HCT116 (cell line): Measurements from ENCODE around the gene HOXA1. TPM values are rescaled to one million over a fixed set of nuclear protein-coding genes. Genes with fewer than 3 reads are reported as not detected.

Source experiments
- ATAC-seq: fragments of 200-7000 bp; cut with Tn5 transposase; 2 replicates; pipeline ENCODE4 v1.9.1; 2020; ENCODE audit warnings: mild to moderate bottlenecking, moderate library complexity
- BruUV-seq: library from RNA; stranded (reverse); fragments of 400-500 nt; replicated peaks from 2 replicates; lab custom pipeline; 2021; lab: Mats Ljungman, UMichigan
- CTCF ChIA-PET: fragments of 300-600 bp; sonication (Branson Sonifier 250); formaldehyde crosslinking; loops from one replicate; lab custom pipeline; 2021; ENCODE audit warnings: antibody characterized with exemption; lab: Charles Lee
- POLR2A ChIA-PET: fragments of 300-600, 350-600 bp; sonication (Branson Sonifier 250); formaldehyde crosslinking; loops from one replicate; lab custom pipeline; 2021; ENCODE audit warnings: antibody characterized with exemption; lab: Charles Lee
- RAD21 ChIA-PET, 2 experiments: fragments of 300-600 bp; sonication (Branson Sonifier 250); formaldehyde crosslinking; loops; one replicate each; lab custom pipeline; 2023; ENCODE audit warnings: low total read pairs in 2 of 2; ENCODE audit not compliant: uncharacterized antibody in 2 of 2, unreplicated experiment in 2 of 2, low non-redundant PET in 1 of 2; lab: Charles Lee
- DNase-seq: peaks from one replicate; pipeline ENCODE4 v3.0.0-alpha.2; 2010; ENCODE audit warnings: low read depth, low spot score
- H2AFZ ChIP-seq: fragments of 200-600 bp; shearing (Covaris generic), sonication (generic); 2 replicates; pipeline ENCODE4 v1.6.1; 2017; ENCODE audit warnings: low read depth, mixed run types, mixed read lengths, antibody characterized with exemption, low read length; ENCODE audit not compliant: poor library complexity, severe bottlenecking
- H3K27ac ChIP-seq: 2 replicates; pipeline ENCODE4 v1.5.1; 2012; ENCODE audit warnings: low read depth, low read length
- H3K27me3 ChIP-seq: fragments of 200-600 bp; sonication (generic); 2 replicates; pipeline ENCODE4 v1.6.1; 2016; ENCODE audit warnings: mixed run types, low read length, mixed read lengths; ENCODE audit not compliant: insufficient read depth
- H3K36me3 ChIP-seq, 2 experiments: fragments of 200-500 bp in 1 of 2; fragments of 200-600 bp in 1 of 2; sonication (Bioruptor generic) in 1 of 2; sonication (generic) in 1 of 2; 2 replicates each; pipeline versions ENCODE4 v1.5.1 to v1.6.1; 2014 to 2016; ENCODE audit warnings: low read length in 2 of 2, inconsistent platforms in 1 of 2, mixed read lengths in 1 of 2, mixed run types in 1 of 2; ENCODE audit not compliant: insufficient read depth in 2 of 2, control insufficient read depth in 1 of 2
- H3K4me1 ChIP-seq, 2 experiments: fragments of 200-600 bp in 1 of 2; sonication (generic) in 1 of 2; 2 replicates each; pipeline versions ENCODE4 v1.5.1 to v1.6.1; 2012 to 2017; ENCODE audit warnings: low read length in 2 of 2, inconsistent platforms in 1 of 2, mild to moderate bottlenecking in 1 of 2, mixed read lengths in 1 of 2, mixed run types in 1 of 2, moderate library complexity in 1 of 2; ENCODE audit not compliant: insufficient read depth in 2 of 2, control insufficient read depth in 1 of 2
- H3K4me2 ChIP-seq: fragments of 200-600 bp; sonication (generic); 2 replicates; pipeline ENCODE4 v1.6.1; 2017; ENCODE audit warnings: mixed run types, low read length, mixed read lengths
- H3K4me3 ChIP-seq, 2 experiments: fragments of 200-600 bp in 1 of 2; sonication (generic) in 1 of 2; replicated peaks in 1 of 2; 2 replicates each; pipeline ENCODE4 v1.5.1; 2011 to 2016; ENCODE audit warnings: low read length in 2 of 2, control low read depth in 1 of 2, low read depth in 1 of 2, mild to moderate bottlenecking in 1 of 2, mixed read lengths in 1 of 2, mixed run types in 1 of 2
- H3K79me2 ChIP-seq: fragments of 200-600 bp; sonication (generic); 2 replicates; pipeline ENCODE4 v1.6.1; 2017; ENCODE audit warnings: mild to moderate bottlenecking, mixed run types, low read length, moderate library complexity, mixed read lengths; ENCODE audit not compliant: insufficient read depth
- H3K9ac ChIP-seq: fragments of 200-600 bp; sonication (generic); 2 replicates; pipeline ENCODE4 v1.6.1; 2016; ENCODE audit warnings: low read length, mixed read lengths
- H3K9me2 ChIP-seq: fragments of 200-600 bp; sonication (generic), shearing (Covaris generic); 2 replicates; pipeline ENCODE4 v1.6.1; 2017; ENCODE audit warnings: mixed run types, mild to moderate bottlenecking, moderate library complexity; ENCODE audit not compliant: insufficient read depth
- H3K9me3 ChIP-seq, 2 experiments: fragments of 200-500 bp in 1 of 2; fragments of 200-600 bp in 1 of 2; sonication (Bioruptor generic) in 1 of 2; sonication (generic) in 1 of 2; 2 replicates each; pipeline ENCODE4 v1.6.1; 2014 to 2017; ENCODE audit warnings: low read length in 2 of 2, mixed read lengths in 2 of 2, inconsistent platforms in 1 of 2, low read depth in 1 of 2, mild to moderate bottlenecking in 1 of 2, mixed run types in 1 of 2, moderate library complexity in 1 of 2; ENCODE audit not compliant: control insufficient read depth in 1 of 2, insufficient read depth in 1 of 2
- H4K20me1 ChIP-seq: fragments of 200-600 bp; sonication (generic), shearing (Covaris generic); 2 replicates; pipeline ENCODE4 v1.6.1; 2017; ENCODE audit warnings: mixed run types, mild to moderate bottlenecking, moderate library complexity; ENCODE audit not compliant: insufficient read depth
- EGR1 ChIP-seq: IDR thresholded peaks from 2 replicates; pipeline ENCODE4 v1.6.1; 2012; ENCODE audit warnings: low read depth
- POLR2AphosphoS5 ChIP-seq: IDR thresholded peaks from 2 replicates; pipeline ENCODE4 v1.6.1; 2011; ENCODE audit warnings: mild to moderate bottlenecking, low read depth, low read length, moderate library complexity
- SIN3A ChIP-seq: IDR thresholded peaks from 2 replicates; pipeline ENCODE4 v1.6.1; 2012; ENCODE audit warnings: low read depth
- ZNF274 ChIP-seq: fragments of 200-500 bp; sonication (Bioruptor generic); IDR thresholded peaks from 2 replicates; pipeline ENCODE4 v1.6.1; 2014; ENCODE audit warnings: mild to moderate bottlenecking, low read depth, low read length, inconsistent platforms
- intact Hi-C: fragments of 100-400 bp; cut with micrococcal nuclease; formaldehyde crosslinking; loops from 2 replicates; pipeline ENCODE4 v1.10.0; 2022
- total RNA-seq: library from RNA; stranded (reverse); gene quantifications from one replicate; pipeline ENCODE4 v1.2.1, GENCODE V29; 2021; ENCODE audit not compliant: unreplicated experiment
- TF ChIP-seq, protein P1 (sequence below), 3 experiments: fragments of 200-600 bp in 1 of 3; sonication (generic) in 1 of 3; IDR thresholded peaks in 2 of 3; conservative IDR thresholded peaks in 1 of 3; 2 replicates each; pipeline ENCODE4 v1.5.1; 2012 to 2017; ENCODE audit warnings: low read depth in 2 of 3, low read length in 2 of 3, antibody characterized with exemption in 1 of 3, borderline replicate concordance in 1 of 3, control low read depth in 1 of 3, mild to moderate bottlenecking in 1 of 3, mixed read lengths in 1 of 3, mixed run types in 1 of 3, moderate library complexity in 1 of 3; ENCODE audit not compliant: insufficient read depth in 1 of 3
- TF ChIP-seq, protein P2 (sequence below): IDR thresholded peaks from 2 replicates; pipeline ENCODE4 v1.6.1; 2012

HOXA1 gene
- total RNA-seq, 1 experiment from 2014 or later = 2.8 TPM

DNA sequence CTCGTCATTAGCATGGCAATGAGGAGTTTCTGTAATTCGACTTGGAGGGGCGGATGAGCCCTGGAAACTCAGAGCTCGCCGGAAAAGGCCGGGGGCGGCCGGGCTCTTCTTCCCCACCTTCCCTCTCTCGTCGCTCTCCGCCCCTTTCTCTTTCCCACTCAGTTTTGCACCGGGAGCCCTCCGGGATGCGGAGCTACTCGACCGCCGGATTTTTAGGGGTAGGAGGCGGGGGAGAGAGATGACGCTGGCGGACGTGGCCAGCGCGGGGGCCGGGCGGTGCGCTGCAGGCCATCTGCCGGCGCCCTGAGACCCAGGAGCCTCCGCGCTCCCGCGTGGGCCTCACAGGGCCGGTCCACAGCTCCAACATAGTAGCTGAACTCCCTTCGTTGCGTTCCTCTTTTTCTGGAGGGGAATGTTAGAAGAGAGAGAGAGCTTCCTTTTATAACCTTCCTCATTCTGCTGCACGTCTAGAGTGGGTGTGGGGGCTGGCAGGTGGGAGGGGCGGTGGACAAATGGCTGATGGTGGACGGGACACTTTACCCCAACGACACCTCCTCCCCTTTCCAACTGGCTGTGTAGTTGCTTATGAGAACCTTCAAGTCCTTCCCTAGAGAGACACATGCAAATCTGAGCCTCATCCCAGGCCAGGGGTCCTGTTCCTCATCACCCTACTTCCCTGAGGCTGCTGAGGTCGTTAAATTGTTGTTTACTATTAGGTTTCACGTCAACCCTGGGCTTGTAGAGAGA is 1.1 kb upstream of the HOXA1 start:
- Histone ChIP-seq H3K79me2 (peaks cover 25% of the 10 kb centered on the region), H3K36me3 (no peaks in the 10 kb centered on the region), H3K9ac (peak overlapping the region; percentile 76), H3K27ac (peak overlapping the region; percentile 77), H3K4me3 (peak overlapping the region; percentile 74 to 86), H3K27me3 (no peaks in the 10 kb centered on the region), H4K20me1 (no peaks in the 10 kb centered on the region), H3K9me2 (no peaks in the 10 kb centered on the region), H2AFZ (no peak overlapping the region), H3K4me2 (peak overlapping the region; percentile 79), H3K4me1 (peaks cover 10 to 19% of the 10 kb centered on the region in 2 experiments; a peak in 3 of 4 replicates), H3K9me3 (no peaks in the 10 kb centered on the region)
- TF ChIP-seq EGR1 (peak; percentile 56; the same call in 1 of the 2 replicates), ZNF274 (no peak), SIN3A (peak; percentile 28; the same call in 1 of the 2 replicates), POLR2AphosphoS5 (peak; percentile 44)
- TF ChIP-seq, protein P1, sequence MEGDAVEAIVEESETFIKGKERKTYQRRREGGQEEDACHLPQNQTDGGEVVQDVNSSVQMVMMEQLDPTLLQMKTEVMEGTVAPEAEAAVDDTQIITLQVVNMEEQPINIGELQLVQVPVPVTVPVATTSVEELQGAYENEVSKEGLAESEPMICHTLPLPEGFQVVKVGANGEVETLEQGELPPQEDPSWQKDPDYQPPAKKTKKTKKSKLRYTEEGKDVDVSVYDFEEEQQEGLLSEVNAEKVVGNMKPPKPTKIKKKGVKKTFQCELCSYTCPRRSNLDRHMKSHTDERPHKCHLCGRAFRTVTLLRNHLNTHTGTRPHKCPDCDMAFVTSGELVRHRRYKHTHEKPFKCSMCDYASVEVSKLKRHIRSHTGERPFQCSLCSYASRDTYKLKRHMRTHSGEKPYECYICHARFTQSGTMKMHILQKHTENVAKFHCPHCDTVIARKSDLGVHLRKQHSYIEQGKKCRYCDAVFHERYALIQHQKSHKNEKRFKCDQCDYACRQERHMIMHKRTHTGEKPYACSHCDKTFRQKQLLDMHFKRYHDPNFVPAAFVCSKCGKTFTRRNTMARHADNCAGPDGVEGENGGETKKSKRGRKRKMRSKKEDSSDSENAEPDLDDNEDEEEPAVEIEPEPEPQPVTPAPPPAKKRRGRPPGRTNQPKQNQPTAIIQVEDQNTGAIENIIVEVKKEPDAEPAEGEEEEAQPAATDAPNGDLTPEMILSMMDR (IDR thresholded peaks at IDR 0.05 in 2 of 3, conservative IDR thresholded peaks at IDR 0.05 in 1 of 3; ENCODE audit: borderline replicate concordance in 1 of 3, insufficient read depth in 1 of 3, low read depth in 2 of 3, low read length in 2 of 3) = no peak
- TF ChIP-seq, protein P2, sequence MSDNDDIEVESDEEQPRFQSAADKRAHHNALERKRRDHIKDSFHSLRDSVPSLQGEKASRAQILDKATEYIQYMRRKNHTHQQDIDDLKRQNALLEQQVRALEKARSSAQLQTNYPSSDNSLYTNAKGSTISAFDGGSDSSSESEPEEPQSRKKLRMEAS = peak; percentile 59
- CTCF ChIA-PET = no interaction called here
- peak; percentile 32 for ATAC-seq
- no peak for DNase-seq
- intact Hi-C loops = loop anchor here (1.0 kb wide), 1 partner anchor 18 kb away; no protein-coding TSS in a partner anchor
- RAD21 ChIA-PET = interaction anchor here in 1 of 2 experiments (1.3 kb wide), 1 partner anchor 18 kb away, joined by 3 read pairs; no protein-coding TSS in a partner anchor
- BruUV-seq = no TSS peak
- POLR2A ChIA-PET = interaction anchor here (0.6 to 1.9 kb wide), 6 partner anchors 13 to 50 kb away, joined by 3 to 8 read pairs (median 4); no protein-coding TSS in a partner anchor
